Panc1 (cell line): ENCODE results near the gene LIPH. TPM values are rescaled to one million over a fixed set of nuclear protein-coding genes. Genes with fewer than 3 reads are reported as not detected.

ENCODE experiments used
- ATAC-seq: fragments of 200-7000 bp; cut with Tn5 transposase; 2 replicates; pipeline ENCODE4 v1.9.1; 2020; ENCODE audit warnings: mild to moderate bottlenecking, moderate library complexity
- BruUV-seq: library from RNA; stranded (reverse); fragments of 400-500 nt; replicated peaks from 2 replicates; lab custom pipeline; 2021; lab: Mats Ljungman, UMichigan
- CTCF ChIA-PET: fragments of 300-600 bp; sonication (Branson Sonifier 250); formaldehyde crosslinking; loops from one replicate; lab custom pipeline; 2022; ENCODE audit warnings: antibody characterized with exemption; lab: Charles Lee
- POLR2A ChIA-PET: fragments of 300-600 bp; sonication (Branson Sonifier 250); formaldehyde crosslinking; loops from one replicate; lab custom pipeline; 2022; ENCODE audit warnings: antibody characterized with exemption; lab: Charles Lee
- DNase-seq: peaks from one replicate; pipeline ENCODE4 v3.0.0-alpha.2; 2010; ENCODE audit warnings: low read depth, low spot score
- H3K27ac ChIP-seq: 2 replicates; pipeline ENCODE4 v1.5.1; 2011; ENCODE audit warnings: mild to moderate bottlenecking, low read length, inconsistent platforms
- H3K27me3 ChIP-seq: fragments of 200-500 bp; sonication (Bioruptor generic); 2 replicates; pipeline ENCODE4 v1.6.0; 2014; ENCODE audit warnings: low read length, inconsistent platforms; ENCODE audit not compliant: control insufficient read depth, insufficient read depth
- H3K36me3 ChIP-seq: fragments of 200-500 bp; sonication (Bioruptor generic); 2 replicates; pipeline ENCODE4 v1.5.1; 2014; ENCODE audit warnings: inconsistent platforms, mild to moderate bottlenecking, low read length, moderate library complexity; ENCODE audit not compliant: control insufficient read depth, insufficient read depth
- H3K4me1 ChIP-seq: 2 replicates; pipeline ENCODE4 v1.5.1; 2011; ENCODE audit warnings: inconsistent platforms, mild to moderate bottlenecking, low read length, moderate library complexity; ENCODE audit not compliant: control insufficient read depth, insufficient read depth
- H3K4me3 ChIP-seq, 2 experiments: 2 replicates each; pipeline ENCODE4 v1.5.1; 2011 to 2012; ENCODE audit warnings: low read depth in 2 of 2, low read length in 2 of 2, mild to moderate bottlenecking in 2 of 2, inconsistent platforms in 1 of 2, moderate library complexity in 1 of 2
- H3K9me3 ChIP-seq: fragments of 200-500 bp; sonication (Bioruptor generic); 2 replicates; pipeline ENCODE4 v1.5.1; 2014; ENCODE audit warnings: low read depth, mild to moderate bottlenecking, inconsistent platforms, low read length, moderate library complexity; ENCODE audit not compliant: control insufficient read depth, insufficient read depth
- CTCF ChIP-seq: fragments of 450-650 bp; IDR thresholded peaks from 2 replicates; pipeline ENCODE4 v1.5.1; 2017; ENCODE audit warnings: mild to moderate bottlenecking
- POLR2AphosphoS5 ChIP-seq: IDR thresholded peaks from 2 replicates; pipeline ENCODE4 v1.6.1; 2012; ENCODE audit warnings: mild to moderate bottlenecking, low read depth, low read length, moderate library complexity
- REST ChIP-seq, 2 experiments: IDR thresholded peaks; 2 replicates each; pipeline ENCODE4 v1.6.1; 2011 to 2012; ENCODE audit warnings: low read depth in 2 of 2, control low read depth in 1 of 2, low read length in 1 of 2, mild to moderate bottlenecking in 1 of 2, moderate library complexity in 1 of 2; ENCODE audit not compliant: insufficient read depth in 1 of 2
- SIN3A ChIP-seq: IDR thresholded peaks from 2 replicates; pipeline ENCODE4 v1.6.1; 2012; ENCODE audit warnings: low read depth, mild to moderate bottlenecking, low read length, moderate library complexity, borderline replicate concordance; ENCODE audit not compliant: insufficient read depth
- TCF7L2 ChIP-seq: IDR thresholded peaks from 2 replicates; pipeline ENCODE4 v1.6.1; 2011; ENCODE audit warnings: mild to moderate bottlenecking, low read depth, low read length, inconsistent platforms
- in situ Hi-C: cut with HindIII; loops from 2 replicates; pipeline ENCODE4 v1.10.0; 2016; ENCODE audit warnings: low sequenced_read_pairs, low pct_unique_long_range_greater_than_20kb
- intact Hi-C: fragments of 100-400 bp; cut with micrococcal nuclease; formaldehyde crosslinking; loops from one replicate; pipeline ENCODE4 v1.10.0; 2022; ENCODE audit not compliant: unreplicated experiment
- total RNA-seq: library from RNA; stranded (reverse); gene quantifications from one replicate; pipeline ENCODE4 v1.2.1, GENCODE V29; 2021; ENCODE audit not compliant: unreplicated experiment

Gene LIPH
- total RNA-seq, 1 experiment from 2014 or later = 19.9 TPM

- BruUV-seq = no TSS peak
- TF ChIP-seq CTCF (no peak), REST (IDR thresholded peaks at IDR 0.05; ENCODE audit: insufficient read depth in 1 of 2, low read depth in 2 of 2, low read length in 1 of 2) (no peak), TCF7L2 (no peak), SIN3A (no peak), POLR2AphosphoS5 (no peak)
- ChIA-PET POLR2A (no interaction called here), CTCF (no interaction called here)
- in situ Hi-C loops = no loop called here
- no peaks in the 10 kb centered on the region for H3K9me3 ChIP-seq
- intact Hi-C loops = no loop called here
- H3K4me1 ChIP-seq = no peaks in the 10 kb centered on the region
- no peak for DNase-seq
- ATAC-seq = no peak
- no peaks in the 10 kb centered on the region for H3K27me3 ChIP-seq
- H3K4me3 ChIP-seq = no peak overlapping the region
- H3K27ac ChIP-seq = no peak overlapping the region
- H3K36me3 ChIP-seq = no peaks in the 10 kb centered on the region
Observed at GRCh38 chr3:185507883-185508282, 44.5 kb downstream of the LIPH start.

- DNase-seq (no peak), ATAC-seq (no peak)
- H3K9me3 ChIP-seq = no peaks in the 10 kb centered on the region
- H3K36me3 ChIP-seq = no peaks in the 10 kb centered on the region
- no TSS peak for BruUV-seq
- CTCF ChIA-PET = no interaction called here
- POLR2A ChIA-PET = no interaction called here
- H3K4me1 ChIP-seq = no peaks in the 10 kb centered on the region
- no peaks in the 10 kb centered on the region for H3K27me3 ChIP-seq
- intact Hi-C loops = no loop called here
- TF ChIP-seq SIN3A (no peak), TCF7L2 (no peak)
- no peak overlapping the region for H3K27ac ChIP-seq
- H3K4me3 ChIP-seq = no peak overlapping the region
- in situ Hi-C loops = no loop called here
Observed at GRCh38 chr3:185504636-185505035, 47.8 kb downstream of the LIPH start.

- no peak for ATAC-seq
- TF ChIP-seq SIN3A = no peak
- DNase-seq = no peak
- intact Hi-C loops = no loop called here
- ChIA-PET CTCF (no interaction called here), POLR2A (no interaction called here)
- Histone ChIP-seq H3K4me1 (no peaks in the 10 kb centered on the region), H3K27ac (no peak overlapping the region), H3K27me3 (no peaks in the 10 kb centered on the region), H3K9me3 (no peaks in the 10 kb centered on the region; the same call in 1 of the 2 replicates), H3K4me3 (no peak overlapping the region), H3K36me3 (no peaks in the 10 kb centered on the region)
- no TSS peak for BruUV-seq
- in situ Hi-C loops = no loop called here
Observed at GRCh38 chr3:185503521-185503920, 48.9 kb downstream of the LIPH start.
